ENCODE data around the gene BMF. TPM values are rescaled to one million over a fixed set of nuclear protein-coding genes. Genes with fewer than 3 reads are reported as not detected.
A peak's percentile ranks its signal among the peaks of the same experiment; 100 is the strongest.
"Not testable (repeated sequence)": the region's sequence is repeated elsewhere in the genome, so short reads cannot be mapped to it uniquely, and the experiment has no call there.

BMF gene, protein sequence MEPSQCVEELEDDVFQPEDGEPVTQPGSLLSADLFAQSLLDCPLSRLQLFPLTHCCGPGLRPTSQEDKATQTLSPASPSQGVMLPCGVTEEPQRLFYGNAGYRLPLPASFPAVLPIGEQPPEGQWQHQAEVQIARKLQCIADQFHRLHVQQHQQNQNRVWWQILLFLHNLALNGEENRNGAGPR
- total RNA-seq = 39.3 and 46.6 TPM in 2 replicates
- long read RNA-seq, partial matches to known transcripts = 0 of 4 reads
- long read RNA-seq, other reads (novel, unspliced or antisense) = 4 of 4 reads

DNA sequence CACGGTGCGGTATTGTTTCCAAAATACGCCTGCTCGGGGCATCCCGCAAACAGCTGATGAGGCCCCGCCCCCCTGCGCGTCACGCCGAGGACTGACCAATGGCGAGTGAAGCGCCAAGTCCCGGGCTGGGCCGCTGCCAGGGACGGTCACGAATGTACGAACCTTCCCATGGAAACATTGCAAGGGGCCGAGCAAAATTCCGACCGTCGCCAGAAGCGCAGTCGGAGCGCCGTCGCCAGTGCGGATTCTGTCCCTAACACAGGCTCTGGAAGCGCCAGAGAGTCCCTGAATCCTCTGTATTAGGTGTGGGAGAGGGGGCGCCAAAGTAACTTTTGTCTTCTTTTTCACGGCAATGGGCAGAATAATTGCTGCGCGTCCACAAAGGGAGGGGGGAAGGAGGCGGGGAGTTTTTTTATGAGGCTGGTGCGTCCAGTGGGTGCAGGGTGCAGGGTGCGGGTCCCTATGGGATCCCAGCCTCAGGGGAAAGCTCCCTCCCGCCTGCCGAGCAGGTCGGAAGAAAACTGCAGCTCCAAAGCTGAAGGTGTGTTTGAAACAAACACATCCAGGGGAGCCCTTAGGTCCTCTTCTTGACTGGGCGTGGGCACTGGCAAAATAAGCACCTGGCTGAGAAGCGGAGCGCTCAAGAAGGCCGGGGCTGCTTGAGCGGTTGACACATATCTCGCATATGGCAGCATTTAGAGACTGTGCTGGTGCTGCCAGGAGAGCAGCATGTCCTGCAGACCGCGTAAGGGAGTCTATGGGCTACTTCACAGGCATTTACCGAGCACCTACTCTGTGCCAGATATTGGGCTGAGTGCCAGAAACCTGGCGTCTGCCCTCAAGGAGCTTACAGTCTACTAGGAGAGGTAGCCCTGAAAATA is at the start of gene BMF:
Gene BMF (minus strand): TSS at position 25 of the 881 bp plus-strand sequence. CDS start 2,793 bp downstream, outside the sequence.
- TF ChIP-seq, protein P1, sequence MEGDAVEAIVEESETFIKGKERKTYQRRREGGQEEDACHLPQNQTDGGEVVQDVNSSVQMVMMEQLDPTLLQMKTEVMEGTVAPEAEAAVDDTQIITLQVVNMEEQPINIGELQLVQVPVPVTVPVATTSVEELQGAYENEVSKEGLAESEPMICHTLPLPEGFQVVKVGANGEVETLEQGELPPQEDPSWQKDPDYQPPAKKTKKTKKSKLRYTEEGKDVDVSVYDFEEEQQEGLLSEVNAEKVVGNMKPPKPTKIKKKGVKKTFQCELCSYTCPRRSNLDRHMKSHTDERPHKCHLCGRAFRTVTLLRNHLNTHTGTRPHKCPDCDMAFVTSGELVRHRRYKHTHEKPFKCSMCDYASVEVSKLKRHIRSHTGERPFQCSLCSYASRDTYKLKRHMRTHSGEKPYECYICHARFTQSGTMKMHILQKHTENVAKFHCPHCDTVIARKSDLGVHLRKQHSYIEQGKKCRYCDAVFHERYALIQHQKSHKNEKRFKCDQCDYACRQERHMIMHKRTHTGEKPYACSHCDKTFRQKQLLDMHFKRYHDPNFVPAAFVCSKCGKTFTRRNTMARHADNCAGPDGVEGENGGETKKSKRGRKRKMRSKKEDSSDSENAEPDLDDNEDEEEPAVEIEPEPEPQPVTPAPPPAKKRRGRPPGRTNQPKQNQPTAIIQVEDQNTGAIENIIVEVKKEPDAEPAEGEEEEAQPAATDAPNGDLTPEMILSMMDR (IDR thresholded peaks at IDR 0.05) = peak; percentile 49
- H3K27ac Mint-ChIP-seq (ENCODE audit: unreplicated experiment) = peak within 1 kb of the TSS; percentile 89
- peaks cover 2% of the 10 kb centered on the region for H3K27me3 Mint-ChIP-seq (ENCODE audit: unreplicated experiment)
- peak; percentile 99 for DNase-seq (ENCODE audit: extremely low spot score, unreplicated experiment)
- H3K36me3 Mint-ChIP-seq (ENCODE audit: unreplicated experiment) = peaks cover 3% of the 10 kb centered on the region
- H3K4me3 Mint-ChIP-seq (ENCODE audit: unreplicated experiment) = peak within 1 kb of the TSS; percentile 79
- peaks cover 53% of the 10 kb centered on the region for H3K4me1 Mint-ChIP-seq (ENCODE audit: unreplicated experiment)
- no peaks in the 10 kb centered on the region for H3K9me3 Mint-ChIP-seq (ENCODE audit: unreplicated experiment)

- Mint-ChIP-seq H3K4me1 (ENCODE audit: unreplicated experiment) (peaks cover 1% of the 10 kb centered on the region), H3K36me3 (ENCODE audit: unreplicated experiment) (no peaks in the 10 kb centered on the region), H3K27ac (ENCODE audit: unreplicated experiment) (no peak overlapping the region), H3K27me3 (ENCODE audit: unreplicated experiment) (peaks cover 3% of the 10 kb centered on the region), H3K4me3 (ENCODE audit: unreplicated experiment) (no peak overlapping the region), H3K9me3 (ENCODE audit: unreplicated experiment) (no peaks in the 10 kb centered on the region)
- TF ChIP-seq, protein P1 (IDR thresholded peaks at IDR 0.05) = no peak
- no peak for DNase-seq (ENCODE audit: extremely low spot score, unreplicated experiment)
Observed at GRCh38 chr15:40157778-40158447, 49.2 kb upstream of the BMF start.

- H3K9me3 Mint-ChIP-seq (ENCODE audit: unreplicated experiment) = no peaks in the 10 kb centered on the region
- H3K27ac Mint-ChIP-seq (ENCODE audit: unreplicated experiment) = no peak overlapping the region
- H3K27me3 Mint-ChIP-seq (ENCODE audit: unreplicated experiment) = peaks cover 3% of the 10 kb centered on the region
- TF ChIP-seq, protein P1 (IDR thresholded peaks at IDR 0.05) = no peak
- no peak for DNase-seq (ENCODE audit: extremely low spot score, unreplicated experiment)
- no peak overlapping the region for H3K4me3 Mint-ChIP-seq (ENCODE audit: unreplicated experiment)
- peaks cover 3% of the 10 kb centered on the region for H3K4me1 Mint-ChIP-seq (ENCODE audit: unreplicated experiment)
- no peaks in the 10 kb centered on the region for H3K36me3 Mint-ChIP-seq (ENCODE audit: unreplicated experiment)
Observed at GRCh38 chr15:40155270-40155910, 46.7 kb upstream of the BMF start.

GRCh38 chr15:40154821-40155220 is 46.1 kb upstream of the BMF start:
- H3K4me3 Mint-ChIP-seq (ENCODE audit: unreplicated experiment); H3K36me3 Mint-ChIP-seq (ENCODE audit: unreplicated experiment); H3K9me3 Mint-ChIP-seq (ENCODE audit: unreplicated experiment); DNase-seq (ENCODE audit: extremely low spot score, unreplicated experiment); H3K27me3 Mint-ChIP-seq (ENCODE audit: unreplicated experiment); H3K4me1 Mint-ChIP-seq (ENCODE audit: unreplicated experiment); H3K27ac Mint-ChIP-seq (ENCODE audit: unreplicated experiment): not testable (repeated sequence)

- H3K9me3 Mint-ChIP-seq (ENCODE audit: unreplicated experiment) = no peaks in the 10 kb centered on the region
- H3K36me3 Mint-ChIP-seq (ENCODE audit: unreplicated experiment) = no peaks in the 10 kb centered on the region
- H3K27me3 Mint-ChIP-seq (ENCODE audit: unreplicated experiment) = peaks cover 3% of the 10 kb centered on the region
- H3K4me3 Mint-ChIP-seq (ENCODE audit: unreplicated experiment) = no peak overlapping the region
- H3K4me1 Mint-ChIP-seq (ENCODE audit: unreplicated experiment) = peaks cover 6% of the 10 kb centered on the region
- TF ChIP-seq, protein P1 (IDR thresholded peaks at IDR 0.05) = no peak
- no peak for DNase-seq (ENCODE audit: extremely low spot score, unreplicated experiment)
- no peak overlapping the region for H3K27ac Mint-ChIP-seq (ENCODE audit: unreplicated experiment)
Observed at GRCh38 chr15:40151991-40152390, 43.3 kb upstream of the BMF start.

Data from osteocyte (in vitro differentiated cells).